Measurements from ENCODE around the gene TNFSF4. TPM values are rescaled to one million over a fixed set of nuclear protein-coding genes. Genes with fewer than 3 reads are reported as not detected.

TNFSF4 gene
- polyA plus RNA-seq, 1 donor from 2014 or later, result 1.0 TPM

- Histone ChIP-seq H3K9me3 (ENCODE audit: low read length) (no peaks in the 10 kb centered on the region), H3K4me2 (ENCODE audit: low read length) (no peak overlapping the region), H4K20me1 (ENCODE audit: insufficient read depth) (no peaks in the 10 kb centered on the region), H3K9ac (ENCODE audit: low read length) (no peak overlapping the region), H3K9me2 (ENCODE audit: insufficient read depth, low read length) (no peaks in the 10 kb centered on the region), H3K79me2 (replicated peaks; ENCODE audit: insufficient read depth, low read length) (no peaks in the 10 kb centered on the region), H3K36me3 (ENCODE audit: insufficient read depth, low read length) (no peaks in the 10 kb centered on the region), H3K4me3 (ENCODE audit: low read length) (no peak overlapping the region), H2AFZ (ENCODE audit: low read depth, low read length) (no peak overlapping the region), H3F3A (ENCODE audit: insufficient read depth, low read length, poor library complexity, severe bottlenecking) (no peaks in the 10 kb centered on the region), H3K27me3 (ENCODE audit: insufficient read depth, low read depth, low read length) (no peaks in the 10 kb centered on the region), H3K27ac (ENCODE audit: low read length) (no peak overlapping the region)
- TF ChIP-seq CTCF (IDR thresholded peaks at IDR 0.05; ENCODE audit: poor library complexity, severe bottlenecking), result no peak
- no peak for TF ChIP-seq POLR2AphosphoS5 (IDR thresholded peaks at IDR 0.05)
- TF ChIP-seq REST (IDR thresholded peaks at IDR 0.05; ENCODE audit: borderline replicate concordance), result no peak
- TF ChIP-seq EZH2 (IDR thresholded peaks at IDR 0.05; ENCODE audit: borderline replicate concordance, insufficient read depth, low read length, poor library complexity, severe bottlenecking), result no peak
- TF ChIP-seq TAF1 (IDR thresholded peaks at IDR 0.05; ENCODE audit: low read depth), result no peak
- no peak for TF ChIP-seq EP300 (conservative IDR thresholded peaks at IDR 0.05; ENCODE audit: poor library complexity, severe bottlenecking)
- TF ChIP-seq SMC3 (conservative IDR thresholded peaks at IDR 0.05; ENCODE audit: poor library complexity), result no peak
- TF ChIP-seq RAD21 (conservative IDR thresholded peaks at IDR 0.05), result no peak
- TF ChIP-seq MXI1 (conservative IDR thresholded peaks at IDR 0.05; ENCODE audit: poor library complexity, severe bottlenecking), result no peak
These were observed 17.8 kb upstream of the TNFSF4 start for GRCh38 chr1:173224949-173225348.

- H3K27ac ChIP-seq (ENCODE audit: low read length), result no peak overlapping the region
- H2AFZ ChIP-seq (ENCODE audit: low read depth, low read length), result no peak overlapping the region
- no peak overlapping the region for H3K4me3 ChIP-seq (ENCODE audit: low read length)
- H3K9ac ChIP-seq (ENCODE audit: low read length), result no peak overlapping the region
- no peaks in the 10 kb centered on the region for H3K36me3 ChIP-seq (ENCODE audit: insufficient read depth, low read length)
- no peak overlapping the region for H3K4me2 ChIP-seq (ENCODE audit: low read length)
- no peak for TF ChIP-seq MXI1 (conservative IDR thresholded peaks at IDR 0.05; ENCODE audit: poor library complexity, severe bottlenecking)
- TF ChIP-seq CTCF (IDR thresholded peaks at IDR 0.05; ENCODE audit: poor library complexity, severe bottlenecking), result no peak
- TF ChIP-seq RAD21 (conservative IDR thresholded peaks at IDR 0.05), result no peak
- peak; percentile 74 for TF ChIP-seq POLR2AphosphoS5 (IDR thresholded peaks at IDR 0.05)
- no peak for TF ChIP-seq EZH2 (IDR thresholded peaks at IDR 0.05; ENCODE audit: borderline replicate concordance, insufficient read depth, low read length, poor library complexity, severe bottlenecking)
- peak; percentile 70 for TF ChIP-seq REST (IDR thresholded peaks at IDR 0.05; ENCODE audit: borderline replicate concordance)
- no peak for TF ChIP-seq TAF1 (IDR thresholded peaks at IDR 0.05; ENCODE audit: low read depth)
- no peaks in the 10 kb centered on the region for H4K20me1 ChIP-seq (ENCODE audit: insufficient read depth)
- H3K27me3 ChIP-seq (ENCODE audit: insufficient read depth, low read depth, low read length), result no peaks in the 10 kb centered on the region
- H3K79me2 ChIP-seq (replicated peaks; ENCODE audit: insufficient read depth, low read length), result no peaks in the 10 kb centered on the region
- H3F3A ChIP-seq (ENCODE audit: insufficient read depth, low read length, poor library complexity, severe bottlenecking), result no peaks in the 10 kb centered on the region
- no peaks in the 10 kb centered on the region for H3K9me3 ChIP-seq (ENCODE audit: low read length)
- no peaks in the 10 kb centered on the region for H3K9me2 ChIP-seq (ENCODE audit: insufficient read depth, low read length)
These were observed 17.3 kb upstream of the TNFSF4 start for GRCh38 chr1:173224280-173224892.
